MM.1S (cell line): Measurements from ENCODE around the gene DUSP7.
"Not testable (repeated sequence)": the region's sequence is repeated elsewhere in the genome, so short reads cannot be mapped to it uniquely, and the experiment has no call there.

Experiments
- EZH2 ChIP-seq: fragments of 300-600 bp; sonication (generic); optimal IDR thresholded peaks from 2 replicates; pipeline ENCODE3; 2017; ENCODE audit warnings: low read depth, mild to moderate bottlenecking, antibody characterized with exemption, low read length, mixed read lengths
- EZH2phosphoT487 ChIP-seq: fragments of 300-600 bp; sonication (generic); IDR thresholded peaks from 2 replicates; pipeline ENCODE4 v1.6.1; 2018; ENCODE audit warnings: antibody characterized with exemption, low read length
- TF ChIP-seq, protein P1 (sequence below): fragments of 300-600 bp; sonication (generic); IDR thresholded peaks from 2 replicates; pipeline ENCODE4 v1.5.1; 2016; ENCODE audit warnings: antibody characterized with exemption, low read length, mixed read lengths

DNA sequence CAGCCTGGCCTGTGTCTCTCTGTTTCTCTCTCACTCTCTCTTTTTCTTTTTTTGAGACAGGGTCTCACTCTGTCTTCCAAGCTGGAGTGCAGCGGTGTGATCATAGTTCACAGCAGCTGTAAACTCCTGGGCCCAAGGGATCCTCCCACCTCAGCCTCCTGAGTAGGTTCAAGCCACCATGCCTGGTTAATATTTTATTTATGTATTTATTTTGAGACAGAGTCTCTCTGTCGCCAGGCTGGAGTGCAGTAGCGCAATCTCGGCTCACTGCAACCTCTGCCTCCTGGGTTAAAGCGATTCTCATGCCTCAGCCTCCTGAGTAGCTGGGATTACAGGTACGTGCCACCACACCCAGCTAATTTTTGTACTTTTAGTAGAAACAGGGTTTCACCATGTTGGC, 22.6 kb downstream of the DUSP7 start:
- not testable (repeated sequence) for TF ChIP-seq EZH2, EZH2phosphoT487
- TF ChIP-seq, protein P1, sequence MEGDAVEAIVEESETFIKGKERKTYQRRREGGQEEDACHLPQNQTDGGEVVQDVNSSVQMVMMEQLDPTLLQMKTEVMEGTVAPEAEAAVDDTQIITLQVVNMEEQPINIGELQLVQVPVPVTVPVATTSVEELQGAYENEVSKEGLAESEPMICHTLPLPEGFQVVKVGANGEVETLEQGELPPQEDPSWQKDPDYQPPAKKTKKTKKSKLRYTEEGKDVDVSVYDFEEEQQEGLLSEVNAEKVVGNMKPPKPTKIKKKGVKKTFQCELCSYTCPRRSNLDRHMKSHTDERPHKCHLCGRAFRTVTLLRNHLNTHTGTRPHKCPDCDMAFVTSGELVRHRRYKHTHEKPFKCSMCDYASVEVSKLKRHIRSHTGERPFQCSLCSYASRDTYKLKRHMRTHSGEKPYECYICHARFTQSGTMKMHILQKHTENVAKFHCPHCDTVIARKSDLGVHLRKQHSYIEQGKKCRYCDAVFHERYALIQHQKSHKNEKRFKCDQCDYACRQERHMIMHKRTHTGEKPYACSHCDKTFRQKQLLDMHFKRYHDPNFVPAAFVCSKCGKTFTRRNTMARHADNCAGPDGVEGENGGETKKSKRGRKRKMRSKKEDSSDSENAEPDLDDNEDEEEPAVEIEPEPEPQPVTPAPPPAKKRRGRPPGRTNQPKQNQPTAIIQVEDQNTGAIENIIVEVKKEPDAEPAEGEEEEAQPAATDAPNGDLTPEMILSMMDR = not testable (repeated sequence)
